NCI-H2081 treated with DMSO at 0.1 percent for 48 hours (cell line): ENCODE measurements around the gene LSM6.

Source experiments
- DNase-seq: peaks from one replicate; lab custom pipeline; 2025; lab: John Stamatoyannopoulos, UW

The LSM6 gene

DNA sequence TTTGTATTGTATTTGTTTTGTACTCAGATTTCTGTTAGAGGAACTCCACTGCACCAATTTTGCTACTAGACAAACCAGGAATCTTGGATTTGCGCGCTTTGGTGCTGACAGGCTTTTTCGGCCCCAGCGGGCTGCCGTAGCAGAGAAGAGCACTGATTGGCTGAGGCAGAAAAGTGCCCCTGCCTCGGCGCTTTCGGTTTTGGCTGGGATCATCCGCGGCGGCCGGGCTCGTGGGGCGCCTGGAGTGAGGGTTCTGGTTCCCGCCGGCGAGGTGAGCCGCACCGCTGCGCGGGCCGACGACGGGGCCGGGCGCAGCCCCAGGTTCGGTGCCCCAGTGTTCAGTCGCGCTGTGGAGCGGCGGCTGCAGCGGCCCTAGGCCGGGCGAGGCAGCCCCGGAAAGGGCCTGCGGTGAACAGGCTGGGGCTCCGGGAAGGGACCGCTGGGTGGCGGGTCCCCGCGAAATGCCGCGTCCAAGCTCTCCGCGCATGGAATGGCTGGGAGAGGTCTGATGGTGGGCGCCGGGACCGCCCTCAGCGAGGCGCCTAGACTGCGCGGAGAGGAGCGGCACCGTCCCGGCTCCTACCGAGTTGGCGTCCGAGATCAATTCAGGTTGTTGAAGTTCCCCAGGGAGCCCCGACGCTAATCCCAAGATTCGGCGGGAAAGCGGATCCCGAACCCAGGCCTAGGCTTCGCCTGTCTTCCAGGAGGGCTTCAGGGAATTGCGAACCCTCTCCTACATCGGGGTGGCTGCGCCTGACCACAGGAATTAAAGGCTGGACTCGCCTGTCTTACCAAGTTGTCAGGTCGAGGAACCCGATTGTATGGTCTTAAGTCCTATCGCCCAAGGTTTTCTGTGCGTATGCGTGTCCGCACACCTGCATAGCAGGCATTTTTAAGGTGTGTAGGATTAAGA lies at the start of gene LSM6:
Gene LSM6, plus strand, starts transcription at position 178 of the 913 bp plus-strand sequence. CDS start 7,204 bp downstream, outside the sequence.
- no peak for DNase-seq

DNA sequence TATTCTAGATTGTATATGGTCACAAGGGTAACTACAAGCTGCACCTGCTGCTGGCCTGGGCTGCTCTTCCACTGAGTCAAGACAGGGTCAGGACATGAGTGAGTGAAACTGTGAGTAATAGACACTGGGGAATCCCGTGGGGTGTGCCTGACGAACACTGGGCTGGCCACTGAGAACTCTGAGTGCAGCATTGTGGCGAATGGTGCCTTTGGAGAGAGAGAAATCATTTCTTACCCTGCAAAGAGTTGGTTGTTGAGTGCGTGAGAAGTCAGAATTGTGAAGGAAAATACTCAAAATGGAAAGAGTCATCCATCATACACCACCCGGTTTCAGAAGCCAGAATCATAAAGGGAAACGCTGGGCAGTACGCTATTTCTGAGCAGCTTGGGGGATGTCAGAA lies 43.1 kb upstream of the LSM6 start:
- no peak for DNase-seq

DNA sequence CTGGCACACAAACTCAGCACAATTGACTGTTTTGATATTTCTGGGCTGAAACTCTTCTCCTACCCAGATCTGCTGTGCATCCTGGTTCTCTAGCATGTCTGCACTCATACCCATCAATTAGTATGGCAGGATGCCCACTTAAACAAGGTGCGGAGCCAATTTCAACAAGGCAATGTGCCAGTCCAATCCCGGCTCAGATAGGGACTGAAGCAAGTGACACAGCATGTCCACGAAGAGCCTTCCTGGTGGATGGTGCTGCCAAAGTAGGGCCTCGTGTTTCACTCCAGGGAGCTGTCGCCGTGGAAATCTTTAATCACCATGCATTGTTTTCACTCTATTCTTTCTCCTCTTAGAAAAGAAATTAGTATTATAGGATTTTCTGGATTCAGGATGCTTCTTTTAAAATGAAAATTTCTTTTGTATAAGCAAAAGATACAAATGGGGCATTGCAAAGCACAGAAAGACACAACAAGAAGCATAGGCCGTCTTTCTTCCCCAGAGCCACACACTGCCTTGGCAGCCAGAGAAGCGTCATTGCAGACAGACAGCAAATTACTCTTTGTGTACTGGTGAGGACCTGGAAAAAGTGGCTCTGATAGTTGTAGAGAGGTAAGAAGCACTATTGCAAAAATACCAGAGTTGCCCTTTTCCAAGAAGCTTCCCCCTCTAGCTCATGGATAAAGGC lies 40.6 kb upstream of the LSM6 start:
- peak; percentile 78 for DNase-seq

DNA sequence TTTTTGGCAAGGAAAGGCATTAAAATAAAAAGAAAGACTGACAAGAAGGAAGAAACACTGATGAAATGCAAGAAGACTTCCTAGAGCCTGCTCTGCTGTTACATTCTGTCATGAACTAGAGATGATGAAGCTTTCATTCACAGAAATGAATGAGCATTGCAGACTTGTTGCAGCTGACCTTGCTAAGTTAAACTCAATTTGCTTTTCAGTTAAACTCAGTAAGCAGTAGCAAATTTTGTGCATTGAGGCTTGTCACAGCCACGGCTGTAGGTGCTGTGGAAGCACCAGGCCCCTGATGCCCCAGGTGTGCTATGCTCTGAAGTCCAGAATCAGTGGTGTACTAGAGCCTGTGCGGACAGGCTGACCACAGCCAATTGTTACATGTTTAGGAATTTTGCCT lies 39.6 kb upstream of the LSM6 start:
- no peak for DNase-seq

DNA sequence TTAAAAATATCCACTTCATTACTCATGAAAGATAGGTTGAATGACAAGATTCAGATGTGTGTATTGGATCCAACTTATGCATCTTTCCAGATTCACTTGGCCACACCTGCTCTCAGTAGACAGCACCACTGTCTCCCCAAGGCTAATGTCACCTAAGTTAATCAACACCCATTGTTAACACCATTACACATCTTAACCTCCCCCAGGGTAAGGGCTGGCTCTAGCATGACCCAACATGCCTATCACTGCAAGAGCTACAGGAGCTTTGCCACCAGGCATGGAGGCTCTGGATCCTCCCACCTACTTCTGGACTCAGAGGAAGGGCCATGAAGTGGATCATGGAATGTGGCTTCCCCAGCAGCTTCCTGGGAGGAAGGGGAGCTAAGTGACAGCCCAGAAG lies 32.8 kb upstream of the LSM6 start:
- no peak for DNase-seq

DNA sequence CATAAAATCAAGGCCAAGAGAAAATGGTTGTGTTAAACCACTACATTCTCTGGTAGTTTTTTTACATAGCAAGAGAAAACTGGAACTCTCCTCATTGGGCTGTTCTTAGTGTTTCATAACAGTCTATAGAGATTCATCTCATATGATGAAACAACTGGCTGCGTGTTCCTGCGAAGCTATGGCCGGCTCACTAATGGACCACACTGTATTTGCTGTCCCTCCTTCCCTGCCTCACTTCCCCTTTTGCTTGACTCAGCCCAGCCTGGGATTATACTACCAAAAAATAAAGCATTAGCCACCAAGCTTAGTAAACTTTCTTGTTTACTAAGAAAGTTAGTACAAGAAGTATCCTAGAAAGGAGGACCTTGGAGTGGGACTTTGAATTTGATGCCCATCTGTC lies 31.6 kb upstream of the LSM6 start:
- DNase-seq = no peak

DNA sequence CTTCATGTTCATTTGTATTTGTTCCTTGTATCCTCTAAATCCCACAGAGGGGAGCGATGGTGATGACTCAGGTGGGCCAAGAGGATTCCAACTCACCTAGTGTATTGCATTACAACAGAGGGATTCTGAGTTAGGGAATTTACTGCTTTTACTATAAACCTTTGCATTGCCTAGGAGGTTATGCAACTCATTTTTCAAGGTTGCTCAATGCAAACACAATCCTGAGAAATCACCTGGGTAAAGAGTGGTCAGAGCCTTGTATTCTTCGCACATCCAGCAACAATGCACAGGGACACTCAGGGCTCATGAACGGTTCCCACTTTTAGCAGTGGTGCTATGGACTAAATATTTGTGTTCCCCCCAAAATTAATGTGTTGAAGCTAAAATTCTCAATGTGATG lies 28.6 kb upstream of the LSM6 start:
- DNase-seq = no peak

DNA sequence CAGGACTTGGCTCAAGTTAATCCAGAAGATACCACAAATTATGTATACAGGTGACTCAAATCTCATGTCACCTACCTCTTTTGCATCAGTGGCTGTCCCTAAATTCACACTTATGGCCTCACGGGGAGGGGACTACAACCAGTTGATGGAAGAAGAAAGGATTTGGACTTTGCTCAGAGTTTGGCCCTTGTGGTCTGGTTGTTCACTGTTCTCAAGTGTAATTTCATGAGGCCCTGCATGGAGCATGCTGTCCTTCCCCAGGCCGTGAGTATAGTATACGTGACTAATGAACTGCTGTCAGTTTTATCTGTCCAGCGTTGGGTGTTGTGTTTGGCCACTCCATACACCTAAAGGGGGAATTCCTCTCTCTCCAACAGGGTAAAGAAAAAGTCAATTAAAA lies 27.5 kb upstream of the LSM6 start:
- DNase-seq = no peak

DNA sequence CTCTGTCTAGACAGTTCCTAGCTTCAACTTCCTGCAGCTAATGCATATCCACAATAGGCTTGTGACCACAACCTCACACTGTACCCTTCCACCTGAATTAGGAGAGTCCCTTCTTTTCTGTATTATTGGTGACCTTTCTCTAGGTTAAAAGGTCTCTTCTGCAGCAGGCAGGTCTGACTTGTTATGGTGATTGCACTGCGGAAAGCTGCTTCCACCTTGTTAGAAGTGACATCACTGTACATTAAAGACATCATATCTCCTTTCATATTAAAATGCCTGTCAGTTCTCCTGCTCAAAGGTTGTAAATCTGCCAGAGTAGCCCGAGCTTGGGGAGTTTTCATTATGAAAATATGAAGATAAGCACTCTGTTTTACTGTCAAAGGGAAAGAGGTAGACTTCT lies 21.5 kb upstream of the LSM6 start:
- no peak for DNase-seq

DNA sequence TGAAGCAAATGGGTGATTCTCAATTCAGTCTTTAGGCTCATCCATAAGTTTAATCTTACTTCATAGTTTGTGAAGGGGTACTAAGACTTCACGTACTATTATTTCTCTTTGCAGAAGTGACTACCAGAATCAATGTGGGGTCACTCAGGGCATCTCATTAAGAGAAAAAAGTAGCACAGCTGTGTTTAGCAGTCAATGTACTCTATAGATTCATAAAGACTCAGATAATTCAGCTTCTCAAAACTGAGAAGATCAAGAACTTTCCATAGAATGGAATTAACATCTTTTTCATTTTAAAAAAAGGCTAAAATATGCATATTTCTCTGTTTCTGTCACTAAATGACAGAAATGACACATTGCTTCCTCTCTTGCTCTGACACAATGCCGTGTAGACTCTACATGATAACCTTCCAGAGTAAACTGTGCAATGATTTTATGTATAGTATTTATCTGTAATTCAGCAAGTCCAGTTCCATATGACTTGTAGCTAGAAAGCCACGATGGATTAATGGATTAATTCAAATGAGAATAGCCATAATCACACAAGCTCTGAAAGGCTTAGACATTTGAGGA lies 20.3 kb upstream of the LSM6 start:
- DNase-seq = no peak

DNA sequence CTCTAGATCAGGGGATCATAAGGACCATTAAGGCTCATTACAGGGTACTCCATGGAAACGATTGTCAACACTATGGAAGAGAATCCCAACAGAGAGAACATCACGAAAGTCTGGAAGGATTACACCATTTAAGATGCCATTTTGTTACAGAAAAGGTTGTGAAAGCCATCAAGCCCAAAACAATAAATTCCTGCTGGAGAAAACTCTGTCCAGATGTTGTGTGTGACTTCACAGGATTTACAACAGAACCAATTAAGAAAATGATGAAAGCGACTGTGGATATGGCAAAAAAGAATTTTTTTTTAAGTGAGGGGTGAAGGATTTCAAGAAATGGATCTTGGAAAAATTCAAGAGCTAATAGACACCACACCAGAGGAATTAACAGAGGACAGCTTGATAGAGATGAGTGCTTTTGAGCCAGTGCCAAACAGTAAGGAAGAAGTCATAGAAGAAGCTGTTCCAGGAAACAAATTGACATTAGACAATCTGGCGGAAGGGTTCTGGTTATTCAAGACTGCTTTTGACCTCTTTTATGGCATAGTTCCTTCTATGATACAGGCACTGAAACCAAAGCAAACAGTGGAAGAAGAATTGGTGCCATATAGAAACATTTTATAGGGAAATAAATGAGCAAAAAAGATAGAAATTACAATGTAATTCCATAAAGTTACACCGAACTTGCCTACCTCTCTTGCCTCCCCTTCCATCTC lies 17.3 kb upstream of the LSM6 start:
- no peak for DNase-seq

DNA sequence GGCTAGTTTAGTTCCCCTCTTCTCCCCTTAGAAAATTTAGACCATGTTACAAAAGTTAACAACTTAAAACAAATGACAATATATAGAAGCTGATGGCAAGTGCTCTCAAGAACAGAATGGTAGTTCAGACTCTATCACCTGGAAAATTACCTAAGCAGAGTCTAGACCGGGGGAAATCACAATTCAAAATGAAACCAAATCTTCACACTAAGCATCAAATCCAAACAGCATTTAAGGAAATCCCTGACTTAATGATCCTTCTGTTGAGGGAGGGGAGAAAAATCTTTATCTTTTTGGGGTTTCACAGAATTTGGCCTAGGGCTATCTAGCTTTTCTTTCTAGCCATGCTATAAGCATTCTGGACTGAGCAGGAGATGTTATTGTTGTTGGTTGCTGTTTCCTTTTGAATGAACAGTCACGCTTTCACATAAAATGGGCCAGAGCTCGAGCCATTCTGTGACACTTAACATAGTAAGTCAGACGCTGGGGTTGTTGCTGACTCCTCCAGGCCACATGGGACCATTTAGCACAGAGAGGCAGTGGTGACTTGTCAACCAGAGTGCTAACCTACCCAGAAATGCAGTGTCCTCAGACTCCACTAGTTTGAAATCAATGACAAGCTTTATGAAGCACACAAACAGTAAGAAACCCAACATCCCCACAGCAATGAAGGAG lies 16.0 kb upstream of the LSM6 start:
- no peak for DNase-seq

DNA sequence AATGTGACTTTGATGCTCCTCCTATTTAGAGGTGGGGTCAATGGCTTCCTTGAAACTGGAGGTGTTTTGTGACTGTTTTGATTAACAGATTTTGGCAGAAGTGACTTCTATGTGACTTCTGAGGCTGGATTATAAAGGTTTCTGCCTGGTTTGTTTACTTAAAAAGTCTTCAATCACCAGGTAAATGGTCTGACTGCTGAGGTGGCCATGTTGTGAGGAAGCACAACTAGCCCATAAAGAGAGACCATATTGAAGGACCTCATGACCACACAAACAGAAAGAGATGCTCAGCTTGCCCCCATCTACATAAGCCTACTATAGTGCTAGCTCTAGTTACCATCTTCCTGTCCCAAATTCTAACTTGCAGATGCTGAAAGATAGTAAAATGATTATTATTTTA lies 14.3 kb upstream of the LSM6 start:
- DNase-seq = no peak

DNA sequence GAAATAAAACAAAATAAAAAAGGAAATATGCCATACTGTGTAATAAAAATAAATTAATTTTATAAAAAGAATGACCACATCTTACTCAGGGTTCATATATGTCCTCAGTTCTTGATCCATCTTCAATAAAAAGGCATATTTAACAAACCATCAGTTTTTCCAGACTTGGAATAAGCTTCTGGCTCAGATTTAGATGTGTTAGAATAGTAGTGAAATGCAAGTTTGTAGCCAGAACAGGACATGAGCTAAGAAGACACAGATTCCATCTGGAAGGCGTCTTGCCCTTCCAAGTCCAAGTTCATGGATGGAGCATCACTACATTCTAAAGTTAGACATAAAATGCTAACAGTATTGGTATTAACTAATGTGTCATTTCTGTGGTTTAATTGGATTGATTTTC lies 10.3 kb upstream of the LSM6 start:
- no peak for DNase-seq

DNA sequence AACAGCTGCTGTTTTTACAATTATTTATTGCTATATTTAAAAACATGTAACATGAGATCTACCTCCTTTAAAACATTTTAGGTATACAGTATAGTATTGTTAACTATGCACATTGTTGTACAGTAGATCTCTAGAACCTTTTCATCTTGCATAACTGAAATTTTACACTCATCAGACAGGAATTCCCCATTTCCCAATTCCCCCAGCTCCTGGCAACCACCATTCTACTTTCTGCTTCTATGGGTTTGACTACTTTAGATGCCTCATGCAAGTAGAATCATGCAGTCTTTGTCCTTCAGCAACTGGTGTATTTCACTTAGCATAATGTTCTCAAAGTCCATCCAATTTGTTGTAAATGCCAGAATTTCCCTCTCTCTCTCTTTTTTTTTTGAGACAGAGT lies 9.7 kb upstream of the LSM6 start:
- no peak for DNase-seq

DNA sequence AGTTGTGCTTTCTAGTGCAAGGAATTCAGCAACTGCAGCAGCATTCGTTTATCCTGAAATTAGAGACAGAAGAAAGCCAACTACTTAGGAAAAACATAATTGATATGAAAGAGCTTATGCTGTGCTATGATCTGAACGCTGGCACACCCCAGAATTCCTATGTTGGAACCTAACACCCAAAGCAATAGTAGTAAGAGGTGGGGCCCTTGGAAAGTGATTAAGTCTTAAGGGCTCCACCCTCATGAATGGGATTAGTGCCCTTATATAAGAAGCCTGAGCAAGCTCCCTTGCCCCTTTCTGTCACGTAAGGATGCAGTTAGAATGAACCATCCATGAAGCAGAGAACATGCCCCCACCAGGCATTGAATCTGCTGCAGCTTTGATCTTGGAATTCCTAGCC lies 5.4 kb upstream of the LSM6 start:
- DNase-seq = no peak

DNA sequence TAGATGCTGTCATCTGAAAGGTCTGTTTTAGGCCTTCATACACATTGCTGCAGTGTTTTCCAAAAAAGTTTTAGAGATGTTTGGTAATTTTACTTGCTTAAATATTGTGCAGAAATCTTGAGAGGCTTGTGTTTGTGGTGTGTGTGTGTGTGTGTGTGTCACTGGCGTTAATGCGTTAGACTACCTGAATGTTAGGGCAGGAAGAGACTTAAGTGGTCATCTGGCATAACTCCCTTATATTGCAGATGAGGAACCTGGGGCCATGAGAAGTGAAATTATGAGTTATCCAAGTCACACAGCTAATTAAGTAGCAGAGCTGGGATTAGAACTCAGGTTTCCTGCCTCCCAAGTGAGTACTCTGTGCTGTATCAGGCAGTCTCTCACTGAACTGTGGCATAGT lies 1.4 kb downstream of the LSM6 start:
- no peak for DNase-seq

DNA sequence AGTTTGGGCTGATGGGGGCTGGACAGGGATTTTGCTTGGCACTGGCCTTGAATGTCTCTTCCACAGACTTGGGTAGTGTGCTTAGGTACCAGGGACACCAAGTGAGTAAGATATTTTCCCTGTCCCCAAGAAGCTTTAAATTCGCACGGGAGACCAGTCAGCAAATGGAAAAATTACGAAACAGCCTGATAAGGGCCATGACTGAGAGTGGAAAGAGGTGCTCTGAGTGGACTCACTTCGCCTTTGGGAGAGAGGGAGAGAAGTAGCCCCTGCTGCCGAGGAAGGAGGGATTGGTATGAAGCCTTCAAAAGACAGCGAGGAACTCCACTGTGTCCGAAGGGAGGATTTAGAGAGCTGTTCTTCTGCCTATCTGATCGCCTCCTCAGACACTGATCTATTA lies 2.6 kb downstream of the LSM6 start:
- no peak for DNase-seq

DNA sequence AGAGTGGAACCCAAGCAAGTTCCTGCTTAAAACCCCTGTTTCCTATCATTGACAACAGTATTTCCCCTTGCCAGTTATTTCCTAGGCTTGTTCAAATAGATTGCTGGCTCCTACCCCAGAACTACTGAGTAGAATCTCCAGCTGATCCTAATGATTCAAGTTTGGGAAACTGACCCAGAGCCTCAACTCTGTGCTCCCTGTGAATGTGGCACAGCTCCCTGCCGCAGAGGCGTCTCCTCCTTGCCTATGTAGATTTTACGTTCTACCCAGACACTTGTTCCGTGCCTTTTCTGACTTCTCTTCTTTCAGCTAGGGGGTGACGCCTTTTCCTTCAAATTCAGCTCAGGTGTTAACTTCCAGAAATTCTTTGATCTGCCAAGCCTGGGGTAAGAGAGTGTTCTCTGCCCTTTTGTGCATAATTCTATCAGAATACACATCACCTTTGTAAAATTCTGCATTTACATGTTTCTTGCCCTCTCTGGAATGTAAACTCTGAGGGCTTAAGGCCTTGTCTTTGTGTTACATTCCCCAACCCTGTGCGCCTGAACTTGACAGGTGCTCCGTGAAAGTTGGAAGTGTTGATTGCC lies 4.4 kb downstream of the LSM6 start:
- DNase-seq = no peak

DNA sequence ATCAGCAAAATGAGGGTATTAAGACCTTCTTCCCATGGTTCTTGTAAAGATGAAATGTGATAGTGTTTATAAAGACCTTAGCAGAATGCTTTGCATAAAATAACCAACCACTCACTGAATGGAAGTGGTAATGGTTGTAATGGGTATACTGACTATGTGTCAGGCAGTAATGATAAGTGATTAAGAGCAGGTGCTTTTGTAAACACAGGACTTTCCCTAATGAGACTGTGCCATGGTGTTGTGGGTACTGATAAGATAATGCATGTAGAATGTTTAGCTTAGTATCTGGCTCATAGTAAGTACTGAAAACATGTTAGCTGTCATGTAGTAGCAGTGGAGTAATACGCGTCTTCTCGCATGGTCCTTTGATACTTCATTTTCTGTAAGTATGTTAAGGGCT lies 6.9 kb downstream of the LSM6 start:
- DNase-seq = no peak

DNA sequence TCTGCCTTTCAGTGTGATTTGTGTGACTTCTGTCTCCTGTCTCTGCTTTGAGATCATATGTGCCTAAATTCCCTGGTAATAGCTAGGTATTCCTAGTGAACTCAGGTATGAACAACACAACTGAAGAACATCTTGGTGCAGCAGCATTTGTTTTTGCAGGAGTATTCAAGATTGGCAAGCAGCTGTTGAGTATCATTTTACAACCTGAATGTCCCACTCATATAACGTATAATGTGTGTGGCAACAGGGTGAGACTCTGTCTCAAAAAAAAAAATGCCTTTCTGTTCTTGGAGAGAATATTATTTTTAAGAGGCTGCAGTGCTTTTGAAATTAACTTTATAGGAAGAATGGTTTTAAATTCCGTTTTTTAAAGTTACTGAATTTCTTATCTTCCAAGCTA lies 7.7 kb downstream of the LSM6 start:
- no peak for DNase-seq

DNA sequence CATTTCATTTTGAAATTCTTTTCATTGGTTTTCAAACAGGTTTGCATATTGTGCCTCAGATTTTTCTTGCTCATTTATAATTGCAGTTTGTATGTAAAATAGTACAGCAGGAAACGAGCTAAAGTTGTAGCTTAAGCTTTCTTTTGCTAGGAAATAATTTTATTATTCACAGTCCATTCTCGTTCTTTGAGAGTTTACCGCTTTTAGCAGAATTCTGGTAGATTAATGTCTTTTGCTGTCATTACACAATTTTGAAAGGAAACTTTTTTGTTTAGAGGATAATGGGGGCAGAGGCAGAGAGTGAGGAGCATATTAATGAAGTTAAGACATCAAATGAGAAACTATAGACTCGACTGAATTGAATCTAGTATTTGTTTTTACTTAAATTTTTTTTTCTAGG lies 10.5 kb downstream of the LSM6 start:
- DNase-seq = no peak
